GM21447 (cell line): Measurements from ENCODE around the gene PBX4.

Experiments
- ATAC-seq: cut with Tn5 transposase; IDR thresholded peaks from one replicate; pipeline ENCODE4 v1.9.1; 2021; ENCODE audit not compliant: unreplicated experiment

Gene PBX4

GRCh38 chr19:19649580-19649995, 31.1 kb upstream of the PBX4 start:
- ATAC-seq: no peak

GRCh38 chr19:19649155-19649554, 30.7 kb upstream of the PBX4 start:
- no peak for ATAC-seq

- no peak for ATAC-seq
Measured at GRCh38 chr19:19647037-19647835, 28.7 kb upstream of the PBX4 start.

GRCh38 chr19:19645233-19645870, 26.9 kb upstream of the PBX4 start:
- ATAC-seq: no peak

GRCh38 chr19:19644054-19644388, 25.5 kb upstream of the PBX4 start:
- no peak for ATAC-seq

- peak; percentile 64 for ATAC-seq
Measured at GRCh38 chr19:19643158-19644053, 24.9 kb upstream of the PBX4 start, which contains the start of gene GMIP. TSS of gene GMIP (minus strand) at chr19:19643657. CDS start at chr19:19643529, 128 bp downstream.

GRCh38 chr19:19642506-19643157, 24.1 kb upstream of the PBX4 start:
- peak; percentile 10 for ATAC-seq

GRCh38 chr19:19637523-19638251, 19.2 kb upstream of the PBX4 start:
- ATAC-seq: no peak

GRCh38 chr19:19637186-19637522, 18.7 kb upstream of the PBX4 start:
- ATAC-seq: no peak

- no peak for ATAC-seq
Measured at GRCh38 chr19:19636573-19637185, 18.2 kb upstream of the PBX4 start.

GRCh38 chr19:19635313-19635702, 16.8 kb upstream of the PBX4 start:
- ATAC-seq: no peak

GRCh38 chr19:19634516-19635312, 16.2 kb upstream of the PBX4 start:
- ATAC-seq: no peak

- no peak for ATAC-seq
Measured at GRCh38 chr19:19633711-19634515, 15.4 kb upstream of the PBX4 start.

GRCh38 chr19:19632661-19633060, 14.2 kb upstream of the PBX4 start:
- ATAC-seq: no peak

GRCh38 chr19:19631346-19631745, 12.9 kb upstream of the PBX4 start:
- no peak for ATAC-seq

- ATAC-seq: no peak
Measured at GRCh38 chr19:19630426-19630825, 11.9 kb upstream of the PBX4 start.

- no peak for ATAC-seq
Measured at GRCh38 chr19:19630062-19630414, 11.6 kb upstream of the PBX4 start.

- peak; percentile 11 for ATAC-seq
Measured at GRCh38 chr19:19628501-19629134, 10.1 kb upstream of the PBX4 start.
